ENCODE data around the gene EPB41L4A. TPM values are rescaled to one million over a fixed set of nuclear protein-coding genes. Genes with fewer than 3 reads are reported as not detected.

Gene EPB41L4A
- total RNA-seq, 1 donor from 2014 or later = 6.7 TPM

- TF ChIP-seq CTCF (conservative IDR thresholded peaks at IDR 0.05; ENCODE audit: low read depth, low read length) = no peak
- DNase-seq (ENCODE audit: low read depth) = no peak
- no peak overlapping the region for H3K4me3 ChIP-seq (ENCODE audit: low read depth, low read length)
Observed at GRCh38 chr5:112138526-112138925, 280.6 kb downstream of the EPB41L4A start.

- no peak for TF ChIP-seq CTCF (conservative IDR thresholded peaks at IDR 0.05; ENCODE audit: low read depth, low read length)
- H3K4me3 ChIP-seq (ENCODE audit: low read depth, low read length) = no peak overlapping the region
- DNase-seq (ENCODE audit: low read depth) = no peak
Observed at GRCh38 chr5:112136773-112137172, 282.3 kb downstream of the EPB41L4A start.

- DNase-seq (ENCODE audit: low read depth) = no peak
- TF ChIP-seq CTCF (conservative IDR thresholded peaks at IDR 0.05; ENCODE audit: low read depth, low read length) = no peak
- no peak overlapping the region for H3K4me3 ChIP-seq (ENCODE audit: low read depth, low read length)
Observed at GRCh38 chr5:112127861-112128260, 291.2 kb downstream of the EPB41L4A start.

- no peak overlapping the region for H3K4me3 ChIP-seq (ENCODE audit: low read depth, low read length)
- DNase-seq (ENCODE audit: low read depth) = no peak
- TF ChIP-seq CTCF (conservative IDR thresholded peaks at IDR 0.05; ENCODE audit: low read depth, low read length) = no peak
Observed at GRCh38 chr5:112126982-112127381, 292.1 kb downstream of the EPB41L4A start.

- TF ChIP-seq CTCF (conservative IDR thresholded peaks at IDR 0.05; ENCODE audit: low read depth, low read length) = no peak
- no peak for DNase-seq (ENCODE audit: low read depth)
- no peak overlapping the region for H3K4me3 ChIP-seq (ENCODE audit: low read depth, low read length)
Observed at GRCh38 chr5:112125903-112126302, 293.2 kb downstream of the EPB41L4A start.

GRCh38 chr5:112124788-112125187, 294.3 kb downstream of the EPB41L4A start:
- no peak overlapping the region for H3K4me3 ChIP-seq (ENCODE audit: low read depth, low read length)
- no peak for TF ChIP-seq CTCF (conservative IDR thresholded peaks at IDR 0.05; ENCODE audit: low read depth, low read length)
- no peak for DNase-seq (ENCODE audit: low read depth)

GRCh38 chr5:112123086-112123485, 296.0 kb downstream of the EPB41L4A start:
- no peak overlapping the region for H3K4me3 ChIP-seq (ENCODE audit: low read depth, low read length)
- TF ChIP-seq CTCF (conservative IDR thresholded peaks at IDR 0.05; ENCODE audit: low read depth, low read length) = no peak
- no peak for DNase-seq (ENCODE audit: low read depth)
